Thyroid gland (tissue), 4 donors: ENCODE results near the gene CDH26.

ENCODE experiments used
- CTCF ChIP-seq, 6 experiments: fragments of 200-600 bp in 3 of 6; fragments of 450-650 bp in 3 of 6; sonication (generic) in 3 of 6; IDR thresholded peaks; one replicate each; pipeline ENCODE4 v1.5.1; 2016 to 2019; ENCODE audit warnings: antibody characterized with exemption in 6 of 6, mild to moderate bottlenecking in 2 of 6, inconsistent platforms in 1 of 6, moderate library complexity in 1 of 6
- POLR2A ChIP-seq, 2 donors: fragments of 450-650 bp; IDR thresholded peaks; one replicate each; pipeline ENCODE4 v1.6.1; 2017; ENCODE audit warnings: antibody characterized with exemption in 2 of 2, mild to moderate bottlenecking in 2 of 2, moderate library complexity in 1 of 2

DNA sequence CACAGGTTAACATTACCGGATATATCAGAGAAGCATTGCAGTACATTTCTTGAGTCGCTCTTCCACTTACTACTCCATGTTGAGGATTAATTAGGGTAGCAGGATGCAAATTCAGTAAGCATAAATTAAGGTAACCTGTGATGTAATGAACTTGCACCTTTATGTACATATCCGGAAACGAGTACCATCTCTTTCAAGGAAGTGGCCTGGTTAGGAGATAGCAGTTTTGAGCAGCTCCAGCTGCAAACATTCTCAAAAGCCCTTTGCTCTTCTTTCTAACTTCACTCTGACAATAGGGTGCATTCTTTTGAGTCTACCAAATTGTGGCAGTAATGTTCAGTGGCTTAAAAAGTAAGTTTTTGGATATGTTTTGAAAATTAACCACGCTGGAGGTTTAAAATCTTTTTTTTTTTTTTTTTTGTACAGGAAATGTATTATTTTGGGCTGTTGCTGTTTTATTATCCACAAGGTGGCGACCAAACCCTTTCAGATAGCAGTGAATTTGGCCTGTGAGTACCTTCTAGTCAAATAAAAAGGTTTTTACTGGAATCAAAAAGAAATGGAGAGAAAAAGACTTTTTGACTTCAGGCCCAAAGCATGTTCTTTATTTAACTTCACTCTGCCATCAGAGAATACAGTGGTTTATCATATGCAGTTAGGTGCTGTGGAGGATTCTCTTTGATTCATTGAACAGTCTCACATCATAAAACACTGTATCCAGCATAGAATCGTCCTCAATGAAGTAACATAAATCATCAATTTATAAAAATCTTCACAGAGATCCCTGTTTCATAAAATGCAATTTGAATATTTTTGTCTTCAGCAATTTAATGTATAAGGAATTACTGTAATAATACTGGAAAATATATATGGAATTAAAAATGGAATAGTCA is 9.1 kb upstream of the CDH26 start:
- TF ChIP-seq POLR2A (IDR thresholded peaks at IDR 0.05) (no peak), CTCF (IDR thresholded peaks at IDR 0.05) (peak in 5 of 6 experiments; percentile 11 to 69 (median 44))
